GM19463 (cell line): ENCODE results near the gene FBLN2.

Source experiments
- ATAC-seq: cut with Tn5 transposase; IDR thresholded peaks from one replicate; pipeline ENCODE4 v1.9.1; 2021; ENCODE audit warnings: mild to moderate bottlenecking, moderate library complexity; ENCODE audit not compliant: unreplicated experiment

Gene FBLN2

DNA sequence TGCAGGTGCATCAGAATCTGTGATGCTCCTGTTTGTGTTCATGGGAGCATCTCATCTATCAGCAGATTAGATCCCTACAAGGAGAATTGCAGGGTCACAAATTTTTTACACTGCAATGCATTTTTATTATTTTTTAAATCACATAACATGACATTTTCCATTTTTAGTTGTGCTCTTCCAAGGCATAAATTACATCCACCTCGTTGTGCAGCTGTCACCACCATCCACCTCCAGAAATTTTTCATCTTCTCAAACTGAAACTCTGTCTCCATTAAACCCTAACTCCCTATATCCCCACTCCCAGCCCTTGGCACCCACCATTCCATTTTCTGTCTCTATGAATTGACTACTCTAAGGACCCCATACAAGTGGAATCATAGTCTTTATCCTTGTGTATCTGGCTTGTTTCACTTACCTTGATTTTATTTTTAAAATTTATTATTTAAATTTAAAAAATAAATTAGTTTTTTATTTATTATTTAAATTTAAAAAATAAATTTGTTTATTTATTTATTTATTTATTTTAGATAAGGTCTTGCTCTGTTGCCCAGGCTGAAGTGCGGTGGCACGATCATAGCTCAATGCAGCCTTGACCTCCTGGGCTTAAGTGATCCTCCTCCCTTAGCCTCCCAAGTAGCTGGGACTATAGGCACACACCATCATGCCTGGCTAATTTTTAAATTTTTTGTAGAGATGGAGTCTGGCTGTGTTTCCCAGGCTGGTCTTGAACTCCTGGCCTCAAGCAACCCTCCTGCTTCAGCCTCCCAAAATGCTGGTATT, 47.7 kb downstream of the FBLN2 start:
- no peak for ATAC-seq

DNA sequence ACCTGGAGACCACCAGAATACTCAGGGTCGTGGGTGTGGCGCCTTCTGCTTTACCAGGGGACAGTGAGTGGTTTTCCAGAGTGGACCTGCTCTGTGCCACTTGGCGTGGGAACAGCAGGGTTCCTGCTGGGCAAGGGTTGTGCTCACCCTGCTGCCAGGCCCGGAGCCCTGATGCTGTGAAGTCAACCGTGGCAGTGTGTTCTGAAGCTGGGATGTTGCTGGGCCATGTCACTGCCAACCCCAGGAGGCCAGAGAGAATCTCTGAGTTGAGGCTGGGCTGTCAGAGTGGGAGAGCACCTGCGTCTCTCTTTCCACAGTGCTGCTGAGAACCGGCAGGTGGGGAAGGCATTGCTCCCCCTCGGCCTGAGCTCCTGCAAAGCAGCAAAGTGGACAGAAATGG, 48.7 kb downstream of the FBLN2 start:
- ATAC-seq = no peak

DNA sequence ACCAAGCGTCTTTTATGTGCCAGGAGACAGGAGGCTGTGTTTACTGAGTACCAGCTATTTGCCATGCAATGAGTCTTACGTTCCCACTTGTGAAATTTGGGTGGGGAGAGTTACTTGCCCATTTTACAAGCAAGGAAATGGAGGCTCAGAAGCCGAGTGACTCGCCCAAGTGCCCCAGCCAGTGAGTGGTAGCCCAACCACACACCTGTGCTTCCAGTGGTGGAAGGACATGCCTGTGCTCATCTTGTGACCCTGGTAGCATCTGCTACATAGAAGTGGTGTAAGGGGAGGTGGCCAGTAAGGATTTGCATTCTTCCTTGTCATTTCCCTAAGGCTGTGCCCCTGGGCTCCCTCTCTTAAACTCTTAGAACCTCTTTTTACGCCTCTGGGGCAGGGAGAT, 49.3 kb downstream of the FBLN2 start:
- no peak for ATAC-seq

DNA sequence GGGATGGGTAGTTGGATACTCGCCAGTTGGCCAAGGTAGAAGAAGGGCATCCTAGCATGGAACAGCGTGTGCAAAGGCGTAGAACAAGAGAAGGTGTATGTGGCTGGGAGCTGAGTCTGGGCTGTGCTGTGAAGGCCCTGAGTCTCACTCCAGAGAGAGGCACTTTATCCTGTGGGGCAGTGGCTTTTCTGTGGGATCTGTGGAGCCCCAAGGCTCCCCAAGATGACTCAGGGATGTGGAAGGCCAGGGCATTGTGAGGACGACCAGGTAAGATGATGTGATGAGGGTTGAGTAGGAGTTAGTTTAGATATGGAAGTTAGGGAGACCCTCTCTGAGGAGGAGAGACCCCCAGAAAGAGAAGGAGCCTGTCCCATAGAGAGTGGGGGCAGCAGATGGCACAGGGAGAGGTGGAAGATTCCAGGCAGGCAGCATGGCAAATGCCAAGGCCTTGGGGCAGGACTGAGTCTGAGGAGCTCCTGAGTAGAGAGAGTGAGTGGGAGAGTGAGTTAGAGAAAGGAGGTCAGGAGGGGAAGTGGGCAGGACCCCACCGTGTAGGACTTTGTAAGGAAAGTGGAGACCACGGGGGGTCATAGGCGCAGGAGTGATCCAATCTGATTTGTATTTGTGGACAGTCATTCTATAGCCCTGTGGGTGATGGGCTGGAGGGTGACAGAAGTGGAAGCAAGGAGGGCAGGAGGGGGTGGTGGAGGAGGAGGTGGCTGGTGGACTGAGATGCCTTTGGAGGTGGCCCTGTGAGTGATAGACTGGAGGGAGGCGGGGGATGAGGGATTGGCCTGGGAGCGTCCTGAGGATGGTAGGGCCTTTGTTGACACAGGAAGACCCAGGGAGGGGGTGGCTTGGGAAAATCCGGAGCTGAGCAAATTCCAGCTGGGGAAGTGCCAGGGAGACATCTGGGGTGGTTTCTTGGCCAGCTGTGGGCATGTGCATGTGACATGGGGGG, 50.3 kb downstream of the FBLN2 start:
- ATAC-seq = no peak

DNA sequence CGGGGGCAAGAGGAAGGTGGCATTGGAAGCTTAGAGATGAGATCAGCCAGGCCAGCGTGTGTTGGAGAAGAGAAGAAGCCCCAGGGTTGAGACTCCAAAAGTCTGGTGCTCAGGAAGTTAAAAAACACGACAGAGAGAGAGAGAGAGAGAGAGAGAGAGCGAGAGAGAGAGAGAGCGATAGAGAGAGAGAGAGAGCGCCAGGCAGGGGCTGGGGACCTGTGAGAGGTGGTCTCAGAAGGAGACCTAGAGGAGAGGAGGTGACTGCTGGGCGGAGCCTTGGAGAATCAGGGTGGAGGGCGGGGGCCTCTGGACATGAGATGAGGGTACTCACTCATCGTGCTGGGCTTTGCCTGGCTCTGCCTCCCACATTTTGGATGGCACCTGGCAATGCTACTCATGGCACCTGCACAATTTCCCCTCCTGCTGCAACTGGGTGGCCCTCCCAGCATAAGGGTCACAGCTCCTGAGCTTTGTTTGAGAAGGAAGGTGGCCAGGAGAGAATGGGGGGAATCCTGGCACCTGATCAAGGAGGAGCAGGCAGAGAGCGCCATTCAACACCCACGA, 51.0 kb downstream of the FBLN2 start:
- no peak for ATAC-seq

DNA sequence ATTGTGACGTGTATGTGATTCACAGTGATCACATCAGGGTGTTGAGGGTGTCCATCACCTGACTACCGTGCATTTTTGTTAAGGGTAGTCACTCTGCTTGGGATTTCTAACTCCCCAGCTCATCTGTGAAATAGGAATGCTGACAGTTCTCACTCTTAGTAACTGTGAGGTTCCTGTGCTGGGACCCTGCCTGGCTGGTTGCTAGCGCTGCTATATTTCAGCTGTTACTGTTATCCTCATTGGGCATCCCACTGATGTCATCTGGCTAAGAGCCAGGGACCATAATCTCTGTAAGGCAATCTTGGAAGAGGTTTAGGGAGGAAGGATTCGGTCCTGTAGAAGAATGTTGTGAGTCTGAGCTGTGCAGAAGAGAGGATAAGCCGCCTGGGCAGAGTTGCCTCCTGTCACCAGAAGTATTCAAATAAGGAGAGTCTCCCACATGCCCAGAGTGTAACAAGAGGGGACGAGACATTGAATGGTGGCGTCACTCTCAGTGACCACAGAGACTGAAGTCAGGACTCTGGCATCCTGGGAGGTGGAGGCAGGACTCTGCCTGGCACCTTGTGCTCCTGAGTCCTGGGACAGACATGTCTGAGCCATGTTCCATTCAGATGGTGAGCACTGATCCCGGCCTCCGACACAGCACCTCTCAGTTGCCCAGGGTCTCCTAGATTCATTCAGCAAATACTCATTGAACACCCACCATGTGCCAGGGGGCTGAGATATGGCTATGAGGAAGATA, 52.2 kb downstream of the FBLN2 start:
- no peak for ATAC-seq

DNA sequence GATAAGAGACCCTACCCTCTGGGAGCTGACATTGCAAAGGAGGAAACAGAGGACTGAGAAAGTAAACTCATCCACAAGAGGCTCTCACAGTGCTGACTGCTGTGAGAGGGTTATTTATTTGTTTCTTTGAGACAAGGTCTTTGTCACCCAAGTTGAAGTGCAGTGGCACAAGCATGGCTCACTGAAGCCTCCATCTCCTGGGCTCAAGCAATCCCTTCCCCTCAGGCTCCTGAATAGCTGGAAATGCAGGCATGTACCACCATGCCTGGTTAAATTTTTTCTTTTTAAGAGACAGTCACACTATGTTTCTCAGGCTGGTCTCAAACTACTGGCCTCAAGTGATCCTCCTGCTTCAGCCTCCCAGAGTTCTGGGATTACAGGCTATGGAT, 52.8 kb downstream of the FBLN2 start:
- ATAC-seq = no peak

DNA sequence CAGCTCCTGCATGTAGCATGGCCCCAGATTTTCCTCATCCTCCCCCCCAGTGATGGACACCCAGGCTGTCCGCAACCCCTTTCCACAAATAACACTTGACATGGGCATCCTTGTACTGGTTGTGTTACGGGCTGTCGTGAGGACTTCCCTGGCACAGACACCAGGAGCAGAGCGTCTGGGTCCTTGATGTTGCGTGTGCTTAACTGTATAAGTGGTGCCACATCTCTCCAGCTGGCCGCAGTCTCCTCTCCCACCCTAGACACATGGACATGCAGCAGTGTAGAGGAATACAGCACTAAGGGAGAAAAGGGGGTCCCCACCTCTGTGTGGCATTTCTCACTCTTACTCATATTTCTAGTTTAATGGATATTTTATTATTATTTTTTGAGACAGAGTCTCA, 56.6 kb downstream of the FBLN2 start:
- no peak for ATAC-seq

DNA sequence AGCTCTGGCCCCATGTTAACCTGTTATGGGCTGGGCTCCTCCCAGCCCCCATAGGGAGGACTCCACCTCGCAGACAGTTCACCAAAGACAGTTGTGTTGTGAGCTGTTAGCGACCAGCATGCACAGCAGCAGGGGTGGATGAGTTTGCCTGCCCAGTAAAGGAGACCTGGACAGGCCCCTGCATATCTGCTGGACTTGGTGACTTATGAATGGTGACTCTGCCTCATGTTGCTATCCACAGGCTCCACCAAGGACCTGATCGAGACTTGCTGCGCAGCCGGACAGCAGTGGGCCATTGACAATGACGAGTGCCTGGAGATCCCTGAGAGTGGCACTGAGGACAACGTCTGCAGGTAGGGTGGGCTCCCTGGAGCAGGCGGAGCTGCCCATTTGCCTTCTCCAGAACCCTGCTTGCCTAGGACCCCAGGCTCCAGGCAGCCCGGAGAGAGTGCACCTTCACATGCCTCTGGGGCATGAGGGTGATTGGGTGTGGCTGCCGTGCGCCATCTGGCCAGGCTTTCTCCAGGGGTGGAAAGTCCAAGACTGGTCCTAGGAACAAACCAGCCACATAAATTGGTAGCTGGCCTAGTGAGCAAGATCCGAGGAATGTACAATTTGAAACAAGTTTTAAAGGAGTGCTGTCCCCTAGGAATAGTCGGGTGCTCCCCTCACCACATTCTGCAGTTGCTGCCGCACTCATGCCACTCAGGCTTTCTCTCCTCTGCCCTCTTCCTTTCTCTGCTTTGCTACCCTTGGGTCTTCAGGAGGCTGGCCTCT, 59.1 kb downstream of the FBLN2 start:
- no peak for ATAC-seq

DNA sequence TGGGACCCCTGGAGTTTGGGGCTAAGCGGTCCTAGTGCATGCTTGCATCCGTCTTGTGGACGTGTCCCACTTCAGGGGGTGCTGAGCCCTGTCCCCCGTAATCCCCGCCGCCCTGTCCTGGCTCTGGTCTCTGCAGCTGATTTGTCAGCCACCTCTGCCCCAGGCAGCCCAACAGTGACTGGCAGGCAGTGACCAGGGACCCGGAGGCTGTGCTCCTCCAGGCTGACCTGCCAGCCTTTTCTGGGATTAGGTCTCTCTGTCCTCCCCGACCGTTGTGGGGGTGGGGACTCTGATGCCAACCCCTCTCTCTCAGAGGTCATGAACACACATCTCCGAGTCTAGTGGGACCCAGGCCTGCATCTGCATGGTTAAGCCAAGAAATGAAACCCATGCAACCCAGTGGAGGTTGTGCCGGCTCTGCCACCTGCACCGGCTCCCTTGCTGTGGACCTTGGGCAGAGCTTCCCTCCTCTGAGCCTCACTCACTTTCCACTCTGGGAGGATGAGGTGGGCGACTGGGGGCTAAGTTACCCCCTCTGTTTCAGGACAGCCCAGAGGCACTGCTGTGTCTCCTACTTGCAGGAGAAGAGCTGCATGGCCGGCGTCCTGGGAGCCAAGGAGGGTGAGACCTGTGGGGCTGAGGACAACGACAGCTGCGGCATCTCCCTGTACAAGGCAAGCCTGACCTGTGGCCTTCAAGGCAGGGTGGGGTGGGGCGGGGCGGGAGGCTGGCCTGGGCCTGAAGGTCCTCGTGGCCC, 60.2 kb downstream of the FBLN2 start:
- ATAC-seq = no peak

DNA sequence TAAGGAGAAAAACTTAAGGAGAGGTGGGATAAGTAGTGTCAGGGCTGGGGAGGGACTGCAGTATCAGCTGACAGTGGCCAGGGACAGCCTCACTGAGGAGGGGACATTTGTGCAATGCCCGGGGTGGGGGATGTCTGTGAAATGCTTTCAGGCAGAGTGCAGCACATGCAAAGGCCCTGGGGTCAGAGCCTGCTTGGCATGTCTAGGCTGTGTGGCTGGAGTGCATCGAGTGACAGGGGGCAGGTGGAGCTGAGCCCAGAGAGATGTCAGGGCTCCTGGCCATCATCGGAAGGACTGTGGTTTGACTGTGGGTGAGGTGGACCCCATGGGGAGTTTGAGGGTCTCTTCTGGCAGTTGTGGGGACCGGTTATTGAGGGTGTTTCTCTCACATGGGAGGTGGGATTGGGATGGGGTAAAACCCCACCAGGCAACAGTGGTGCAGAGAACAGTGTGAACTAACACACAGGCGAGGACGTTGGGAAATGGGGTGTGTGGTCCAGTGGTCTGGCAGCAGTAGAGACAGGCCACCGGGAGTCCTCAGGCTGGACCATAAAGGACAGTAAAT, 61.2 kb downstream of the FBLN2 start:
- no peak for ATAC-seq

DNA sequence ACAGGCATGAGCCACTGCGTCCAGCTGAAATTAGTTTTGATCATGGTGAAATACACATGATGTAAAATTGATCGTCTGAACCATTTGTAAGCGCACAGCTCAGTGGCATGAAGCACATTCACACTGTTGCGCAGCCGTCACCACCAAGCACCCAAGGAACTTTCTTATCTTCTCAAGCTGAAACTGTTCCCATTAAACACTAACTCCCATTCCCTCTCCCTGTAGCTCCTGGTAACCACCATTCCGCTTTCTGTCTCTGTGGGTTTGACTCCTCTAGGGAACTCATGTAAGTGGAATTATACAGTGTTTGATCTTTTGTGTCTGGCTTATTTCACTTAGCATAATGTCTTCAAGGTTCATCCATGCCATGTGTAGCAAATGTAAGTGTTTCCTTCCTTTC, 62.3 kb downstream of the FBLN2 start:
- no peak for ATAC-seq

DNA sequence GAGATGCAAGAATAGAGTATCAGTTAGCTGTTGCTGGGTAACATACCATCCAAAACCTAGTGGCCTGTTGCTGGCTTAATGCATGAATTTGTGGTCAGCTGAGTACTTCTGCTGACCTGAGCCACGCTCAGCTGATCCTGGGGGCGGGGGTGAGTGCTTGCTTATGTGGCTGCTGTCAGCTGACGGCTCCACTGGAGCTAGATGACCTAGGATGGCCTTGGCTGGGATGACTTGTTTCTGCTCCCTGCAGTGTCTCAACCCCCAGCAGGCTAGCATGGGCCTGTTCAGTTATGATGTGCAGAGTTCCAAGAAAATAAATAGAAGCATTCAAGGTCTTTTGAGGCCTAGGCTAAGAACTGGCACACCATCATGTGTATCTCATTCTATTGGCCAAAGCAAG, 63.9 kb downstream of the FBLN2 start:
- ATAC-seq = no peak

DNA sequence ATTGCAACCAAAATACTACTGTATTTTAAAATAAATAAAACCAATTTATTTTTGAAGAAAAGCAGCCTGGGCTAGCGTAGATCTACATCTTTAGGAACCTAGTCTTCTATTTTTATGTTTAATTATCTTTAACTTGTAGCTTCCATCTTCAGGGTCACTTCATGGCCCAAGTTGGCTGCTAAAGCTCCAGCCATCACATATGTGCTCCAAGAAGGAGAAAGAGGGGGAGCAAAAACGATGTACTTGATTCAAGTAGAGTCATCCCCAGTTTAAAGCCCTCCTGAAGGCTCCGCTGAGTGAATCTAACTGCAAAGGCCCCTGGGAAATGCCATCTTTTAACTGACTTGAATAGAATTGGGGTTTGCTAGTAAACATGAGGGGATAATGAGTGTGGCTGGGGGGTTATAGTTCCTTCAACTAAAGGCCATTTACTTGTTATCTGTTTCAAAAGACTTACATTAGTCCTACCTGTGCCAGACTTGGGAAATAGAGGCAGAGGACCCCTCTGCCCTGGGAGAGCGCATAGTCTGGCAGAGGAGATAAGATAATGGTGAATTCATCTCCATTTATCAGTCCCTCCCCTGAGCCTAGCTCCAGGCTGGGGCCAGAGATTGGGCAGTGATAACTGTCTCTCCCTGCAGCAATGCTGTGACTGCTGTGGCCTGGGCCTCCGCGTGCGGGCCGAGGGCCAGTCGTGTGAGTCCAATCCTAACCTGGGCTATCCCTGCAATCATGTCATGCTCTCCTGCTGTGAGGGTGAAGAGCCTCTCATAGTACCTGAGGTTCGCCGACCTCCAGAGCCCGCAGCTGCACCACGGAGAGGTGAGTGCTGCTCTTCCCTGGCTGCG, 64.6 kb downstream of the FBLN2 start:
- no peak for ATAC-seq

DNA sequence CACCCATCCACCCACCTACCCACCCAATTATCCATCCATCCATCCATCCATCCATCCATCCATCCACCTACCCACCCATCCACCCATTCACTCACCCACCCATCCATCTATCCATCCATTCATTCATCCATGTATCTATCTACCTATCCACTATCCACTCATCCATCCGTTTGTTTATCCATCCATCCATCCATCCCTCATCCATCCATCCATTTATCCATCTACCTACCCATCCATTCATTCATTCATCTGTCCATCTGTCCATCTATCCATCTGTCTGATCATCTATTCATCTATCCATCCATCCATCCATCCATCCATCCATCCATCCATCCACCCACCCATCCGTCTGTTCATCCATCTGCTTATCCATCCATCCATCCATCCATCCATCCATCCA, 65.7 kb downstream of the FBLN2 start:
- ATAC-seq = no peak

DNA sequence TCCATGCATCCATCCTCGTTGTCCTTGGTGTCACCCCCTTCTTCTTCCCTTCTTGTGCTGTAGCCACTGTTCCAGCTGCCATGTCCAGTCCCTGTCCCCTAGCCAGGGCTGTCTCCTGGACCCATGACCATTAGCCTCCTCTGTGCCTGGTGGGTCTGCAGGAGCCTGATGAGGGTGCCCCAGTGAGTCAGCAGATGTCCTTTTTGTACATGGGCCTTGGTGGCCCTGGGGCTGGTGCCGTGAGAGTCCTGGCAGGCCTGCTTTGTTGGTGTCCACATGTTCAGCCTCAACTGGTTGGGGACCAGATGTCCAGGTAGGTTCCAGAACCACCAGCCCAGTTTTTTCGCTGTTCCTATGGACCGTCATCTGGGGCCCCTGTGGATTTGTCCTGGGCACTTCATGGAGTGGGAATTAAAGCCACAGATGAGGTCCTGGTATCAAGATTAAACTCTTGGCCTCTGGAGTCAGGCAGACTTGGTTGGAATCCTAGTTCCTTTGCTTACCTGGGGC, 66.1 kb downstream of the FBLN2 start:
- ATAC-seq = no peak

DNA sequence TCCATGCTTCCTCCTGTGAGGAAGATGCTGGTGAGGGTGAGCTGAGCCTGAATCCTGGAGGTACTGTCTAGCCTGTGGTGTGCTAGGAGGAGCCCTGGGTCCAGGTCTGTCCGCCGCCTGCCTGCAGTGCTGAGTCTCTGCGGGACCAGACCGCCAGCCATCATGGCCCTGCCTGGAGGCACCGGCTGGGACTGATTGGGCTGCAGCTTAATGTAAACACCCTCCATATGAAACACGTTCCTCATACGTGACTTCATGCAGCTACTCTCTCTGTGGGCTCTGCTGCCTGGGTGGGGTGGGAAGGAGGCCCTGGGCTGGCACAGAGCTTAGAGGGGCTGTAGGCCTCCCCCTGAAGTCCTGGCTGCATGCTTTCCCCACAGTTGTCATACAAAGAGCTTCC, 67.4 kb downstream of the FBLN2 start:
- no peak for ATAC-seq

DNA sequence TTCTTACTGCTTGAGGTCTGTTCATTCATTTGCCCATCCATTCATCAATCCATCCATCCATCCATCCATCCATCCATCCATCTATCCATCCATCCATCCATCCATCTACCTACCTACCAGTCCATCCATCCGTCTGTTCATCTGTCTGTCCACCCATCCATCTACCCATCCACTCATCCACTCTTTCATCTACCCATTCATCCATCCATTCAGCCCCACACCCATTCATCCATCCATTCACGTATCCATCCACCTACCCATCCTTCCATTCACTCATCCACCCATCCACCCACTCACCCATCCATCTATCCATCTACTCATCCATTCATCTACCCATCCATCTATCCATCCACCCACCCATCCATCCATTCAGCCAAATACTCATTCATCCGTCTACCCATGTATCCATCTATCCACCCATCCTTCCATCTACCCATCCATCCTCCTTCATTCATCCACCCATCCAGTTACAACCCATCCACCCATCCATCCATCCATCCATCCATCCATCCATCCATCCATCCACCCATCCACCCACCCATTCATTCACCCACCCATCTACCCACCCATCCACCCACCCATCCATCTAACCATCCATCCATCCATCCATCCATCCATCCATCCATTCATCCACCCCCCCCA, 68.3 kb downstream of the FBLN2 start:
- no peak for ATAC-seq
